Chondrocyte (in vitro differentiated cells): ENCODE data around the gene TMTC3. TPM values are rescaled to one million over a fixed set of nuclear protein-coding genes. Genes with fewer than 3 reads are reported as not detected.
"Not testable (repeated sequence)": the region's sequence is repeated elsewhere in the genome, so short reads cannot be mapped to it uniquely, and the experiment has no call there.

ENCODE experiments used
- DNase-seq: peaks from one replicate; pipeline ENCODE4 v3.0.0; 2021; ENCODE audit warnings: mixed read lengths, low spot score
- H3K27ac Mint-ChIP-seq: one replicate; pipeline ENCODE4 v1.8.0; 2021; ENCODE audit warnings: mild to moderate bottlenecking, moderate library complexity, mixed read lengths; ENCODE audit not compliant: unreplicated experiment
- H3K27me3 Mint-ChIP-seq: 2 replicates; pipeline ENCODE4 v1.8.0; 2021; ENCODE audit warnings: low read depth, mixed read lengths
- H3K36me3 Mint-ChIP-seq: 2 replicates; pipeline ENCODE4 v1.8.0; 2021; ENCODE audit warnings: low read depth, mixed read lengths
- H3K4me1 Mint-ChIP-seq: 2 replicates; pipeline ENCODE4 v1.8.0; 2021; ENCODE audit warnings: low read depth, mild to moderate bottlenecking, mixed read lengths
- H3K4me3 Mint-ChIP-seq: one replicate; pipeline ENCODE4 v1.8.0; 2021; ENCODE audit warnings: mild to moderate bottlenecking, moderate library complexity, mixed read lengths; ENCODE audit not compliant: unreplicated experiment
- H3K9me3 Mint-ChIP-seq: 2 replicates; pipeline ENCODE4 v1.8.0; 2021; ENCODE audit warnings: low read depth, mixed read lengths
- total RNA-seq: library from RNA; stranded (reverse); gene quantifications from 3 replicates; pipeline ENCODE4 v1.2.1, GENCODE V29; 2021
- TF ChIP-seq, protein P1 (sequence below): fragments of 200-600 bp; sonication (generic); IDR thresholded peaks from 2 replicates; pipeline ENCODE4 v1.5.0; 2021; ENCODE audit warnings: antibody characterized with exemption, mild to moderate bottlenecking, moderate library complexity

The TMTC3 gene
- total RNA-seq, 1 donor from 2014 or later, result 50.5 TPM

DNA sequence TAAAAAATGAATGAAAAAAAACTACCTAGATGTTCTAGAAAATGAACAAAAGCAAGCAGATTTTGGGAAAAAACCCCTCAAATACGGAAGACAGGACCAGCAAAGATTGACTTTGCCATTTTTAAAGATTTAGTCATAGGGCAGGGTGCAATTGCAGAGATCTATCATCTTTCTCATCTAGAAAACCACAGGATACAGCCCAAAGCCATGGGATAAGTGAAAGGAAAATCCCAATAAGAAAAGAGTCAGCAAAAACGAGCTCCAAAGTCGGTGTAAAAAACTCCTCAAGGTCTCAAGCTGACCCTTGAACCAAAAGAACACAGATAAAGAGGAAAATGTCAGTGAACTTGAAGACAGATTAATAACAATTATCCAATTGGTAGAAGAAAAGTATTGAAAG, 28.2 kb upstream of the TMTC3 start:
- Mint-ChIP-seq H3K36me3 (peaks cover 24% of the 10 kb centered on the region), H3K4me3 (no peak overlapping the region), H3K9me3 (no peaks in the 10 kb centered on the region), H3K27me3 (no peaks in the 10 kb centered on the region), H3K4me1 (peaks cover 12% of the 10 kb centered on the region), H3K27ac (peak overlapping the region; percentile 34)
- TF ChIP-seq, protein P1, sequence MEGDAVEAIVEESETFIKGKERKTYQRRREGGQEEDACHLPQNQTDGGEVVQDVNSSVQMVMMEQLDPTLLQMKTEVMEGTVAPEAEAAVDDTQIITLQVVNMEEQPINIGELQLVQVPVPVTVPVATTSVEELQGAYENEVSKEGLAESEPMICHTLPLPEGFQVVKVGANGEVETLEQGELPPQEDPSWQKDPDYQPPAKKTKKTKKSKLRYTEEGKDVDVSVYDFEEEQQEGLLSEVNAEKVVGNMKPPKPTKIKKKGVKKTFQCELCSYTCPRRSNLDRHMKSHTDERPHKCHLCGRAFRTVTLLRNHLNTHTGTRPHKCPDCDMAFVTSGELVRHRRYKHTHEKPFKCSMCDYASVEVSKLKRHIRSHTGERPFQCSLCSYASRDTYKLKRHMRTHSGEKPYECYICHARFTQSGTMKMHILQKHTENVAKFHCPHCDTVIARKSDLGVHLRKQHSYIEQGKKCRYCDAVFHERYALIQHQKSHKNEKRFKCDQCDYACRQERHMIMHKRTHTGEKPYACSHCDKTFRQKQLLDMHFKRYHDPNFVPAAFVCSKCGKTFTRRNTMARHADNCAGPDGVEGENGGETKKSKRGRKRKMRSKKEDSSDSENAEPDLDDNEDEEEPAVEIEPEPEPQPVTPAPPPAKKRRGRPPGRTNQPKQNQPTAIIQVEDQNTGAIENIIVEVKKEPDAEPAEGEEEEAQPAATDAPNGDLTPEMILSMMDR, result no peak
- no peak for DNase-seq

DNA sequence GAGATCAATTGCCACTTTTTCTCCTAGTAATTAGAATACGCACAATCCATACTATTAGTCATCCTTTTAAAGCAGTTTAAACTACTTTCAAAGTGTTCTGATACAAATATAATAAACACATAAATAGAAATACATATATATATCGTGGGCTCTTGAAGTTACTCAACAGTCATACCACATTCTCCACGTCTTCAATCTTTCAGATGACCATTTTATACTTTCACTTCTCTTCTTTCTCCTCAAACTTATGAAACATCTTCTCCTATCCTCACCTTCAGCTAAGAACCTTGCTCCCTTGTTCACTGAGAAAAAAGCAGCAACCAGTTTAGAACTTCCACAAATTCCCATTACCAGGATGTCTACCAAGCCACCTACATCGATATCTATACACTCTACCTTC, 19.4 kb upstream of the TMTC3 start:
- Mint-ChIP-seq H3K4me1 (no peaks in the 10 kb centered on the region), H3K36me3 (peaks cover 6% of the 10 kb centered on the region), H3K9me3 (no peaks in the 10 kb centered on the region), H3K27me3 (no peaks in the 10 kb centered on the region), H3K27ac (no peak overlapping the region), H3K4me3 (no peak overlapping the region)
- TF ChIP-seq, protein P1, result no peak
- DNase-seq, result no peak

- Mint-ChIP-seq H3K9me3 (no peaks in the 10 kb centered on the region), H3K36me3 (peaks cover 6% of the 10 kb centered on the region), H3K27ac (no peak overlapping the region), H3K4me1 (no peaks in the 10 kb centered on the region), H3K4me3 (no peak overlapping the region), H3K27me3 (no peaks in the 10 kb centered on the region)
- peak; percentile 21 for DNase-seq
- TF ChIP-seq, protein P1, result no peak
These were observed 15.0 kb upstream of the TMTC3 start for GRCh38 chr12:88127099-88127498.

- Mint-ChIP-seq H3K9me3 (no peaks in the 10 kb centered on the region), H3K36me3 (peaks cover 6% of the 10 kb centered on the region), H3K27ac (no peak overlapping the region), H3K4me1 (peaks cover 7% of the 10 kb centered on the region), H3K27me3 (no peaks in the 10 kb centered on the region), H3K4me3 (no peak overlapping the region)
- no peak for DNase-seq
- TF ChIP-seq, protein P1, result no peak
These were observed 14.3 kb upstream of the TMTC3 start for GRCh38 chr12:88127855-88128254.

DNA sequence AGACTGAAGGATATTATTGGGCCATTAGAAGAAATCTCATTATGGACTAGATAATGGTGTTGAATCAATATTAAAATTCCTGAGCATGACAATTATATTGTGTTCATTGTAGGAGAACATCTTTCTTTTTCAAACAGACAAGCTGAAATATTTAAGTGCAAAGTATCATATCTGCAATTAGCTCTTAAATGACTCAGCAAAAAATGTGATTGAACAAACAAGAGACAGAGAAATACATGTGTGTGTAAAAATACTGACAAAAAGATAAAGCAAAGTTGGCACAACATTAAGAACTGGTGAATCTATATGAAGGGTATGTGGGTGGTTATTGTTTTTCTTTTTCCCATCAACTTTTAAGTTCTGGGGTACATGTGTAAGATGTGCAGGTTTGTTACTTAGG, 9.7 kb upstream of the TMTC3 start:
- no peak for DNase-seq
- no peak overlapping the region for H3K27ac Mint-ChIP-seq
- peaks cover 12% of the 10 kb centered on the region for H3K36me3 Mint-ChIP-seq
- TF ChIP-seq, protein P1, result no peak
- H3K4me3 Mint-ChIP-seq, result no peak overlapping the region
- H3K27me3 Mint-ChIP-seq, result no peaks in the 10 kb centered on the region
- no peaks in the 10 kb centered on the region for H3K9me3 Mint-ChIP-seq
- H3K4me1 Mint-ChIP-seq, result peaks cover 7% of the 10 kb centered on the region

DNA sequence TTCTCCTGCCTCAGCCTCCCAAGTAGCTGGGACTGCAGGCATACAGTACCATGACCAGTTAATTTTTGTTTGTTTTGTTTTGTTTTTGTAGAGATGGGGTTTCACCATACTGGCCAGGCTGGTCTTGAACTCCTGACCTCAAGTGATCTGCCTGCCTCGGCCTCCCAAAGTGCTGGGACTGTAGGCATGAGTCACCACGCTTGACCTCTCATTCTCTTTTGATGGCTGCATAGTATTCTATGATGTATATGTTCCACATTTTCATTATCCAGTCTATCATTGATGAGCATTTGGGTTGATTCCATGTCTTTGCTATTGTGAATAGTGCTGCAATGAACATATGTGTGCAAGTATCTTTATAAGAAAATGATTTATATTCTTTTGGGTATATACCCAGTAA, 8.9 kb upstream of the TMTC3 start:
- not testable (repeated sequence) for H3K27ac Mint-ChIP-seq, H3K27me3 Mint-ChIP-seq, H3K9me3 Mint-ChIP-seq, H3K4me3 Mint-ChIP-seq, DNase-seq, H3K4me1 Mint-ChIP-seq
- peaks cover 15% of the 10 kb centered on the region for H3K36me3 Mint-ChIP-seq

GRCh38 chr12:88139711-88140110, 2.4 kb upstream of the TMTC3 start:
- H3K36me3 Mint-ChIP-seq, H3K4me3 Mint-ChIP-seq, H3K9me3 Mint-ChIP-seq, DNase-seq, H3K27ac Mint-ChIP-seq, H3K27me3 Mint-ChIP-seq: not testable (repeated sequence)
- H3K4me1 Mint-ChIP-seq, result peaks cover 19% of the 10 kb centered on the region
